ENCODE results near the gene ZNF892.

ZNF892 gene

GRCh38 chr2:95207111-95207961 lies at the start of gene ZNF892:
Gene ZNF892, plus strand, starts transcription at chr2:95207521. Its CDS starts 295 bp downstream, at chr2:95207816.
- DNase-seq (ENCODE audit: low read depth): peak; percentile 69

- no peak for DNase-seq (ENCODE audit: low read depth)
These were observed 48.9 kb upstream of the ZNF892 start for GRCh38 chr2:95158441-95158840.

- DNase-seq (ENCODE audit: low read depth): peak; percentile 11
These were observed 48.3 kb upstream of the ZNF892 start for GRCh38 chr2:95158891-95159619.

- peak; percentile 62 for DNase-seq (ENCODE audit: low read depth)
These were observed 47.5 kb upstream of the ZNF892 start, which contains the start of gene ZNF514 for GRCh38 chr2:95159690-95160449. Gene ZNF514, minus strand, starts transcription at chr2:95159848. Its CDS starts 6,595 bp downstream, at chr2:95153253.

GRCh38 chr2:95165030-95165370 lies 42.3 kb upstream of the ZNF892 start:
- no peak for DNase-seq (ENCODE audit: low read depth)

- DNase-seq (ENCODE audit: low read depth): peak; percentile 97
These were observed 41.8 kb upstream of the ZNF892 start, which contains the start of gene ZNF2 for GRCh38 chr2:95165371-95166064. Gene ZNF2, plus strand, starts transcription at chr2:95165809. Its CDS starts 10,418 bp downstream, at chr2:95176227.

- DNase-seq (ENCODE audit: low read depth): no peak
These were observed 41.1 kb upstream of the ZNF892 start for GRCh38 chr2:95166065-95166763.

GRCh38 chr2:95171902-95172301 lies 35.4 kb upstream of the ZNF892 start:
- no peak for DNase-seq (ENCODE audit: low read depth)

GRCh38 chr2:95174031-95174542 lies 33.2 kb upstream of the ZNF892 start:
- no peak for DNase-seq (ENCODE audit: low read depth)

- no peak for DNase-seq (ENCODE audit: low read depth)
These were observed 27.9 kb upstream of the ZNF892 start for GRCh38 chr2:95179451-95179850.

GRCh38 chr2:95181774-95182173 lies 25.5 kb upstream of the ZNF892 start:
- no peak for DNase-seq (ENCODE audit: low read depth)

- no peak for DNase-seq (ENCODE audit: low read depth)
These were observed 22.1 kb upstream of the ZNF892 start for GRCh38 chr2:95185197-95185596.

GRCh38 chr2:95185973-95186372 lies 21.3 kb upstream of the ZNF892 start:
- DNase-seq (ENCODE audit: low read depth): no peak

GRCh38 chr2:95192956-95193355 lies 14.4 kb upstream of the ZNF892 start:
- DNase-seq (ENCODE audit: low read depth): peak; percentile 23

- DNase-seq (ENCODE audit: low read depth): no peak
These were observed 3.4 kb upstream of the ZNF892 start for GRCh38 chr2:95203911-95204310.

- no peak for DNase-seq (ENCODE audit: low read depth)
These were observed 2.9 kb upstream of the ZNF892 start for GRCh38 chr2:95204396-95204795.

GRCh38 chr2:95206096-95206495 lies 1.2 kb upstream of the ZNF892 start:
- DNase-seq (ENCODE audit: low read depth): no peak

- DNase-seq (ENCODE audit: low read depth): no peak
These were observed 785 bp downstream of the ZNF892 start for GRCh38 chr2:95208106-95208505.

GRCh38 chr2:95215018-95215612 lies 7.8 kb downstream of the ZNF892 start:
- no peak for DNase-seq (ENCODE audit: low read depth)

- DNase-seq (ENCODE audit: low read depth): no peak
These were observed 13.1 kb downstream of the ZNF892 start for GRCh38 chr2:95220449-95220848.
